GM21786 (cell line): ENCODE results near the gene NAGPA.

Source experiments
- ATAC-seq: cut with Tn5 transposase; IDR thresholded peaks from one replicate; pipeline ENCODE4 v1.9.1; 2021; ENCODE audit not compliant: unreplicated experiment

The NAGPA gene

DNA sequence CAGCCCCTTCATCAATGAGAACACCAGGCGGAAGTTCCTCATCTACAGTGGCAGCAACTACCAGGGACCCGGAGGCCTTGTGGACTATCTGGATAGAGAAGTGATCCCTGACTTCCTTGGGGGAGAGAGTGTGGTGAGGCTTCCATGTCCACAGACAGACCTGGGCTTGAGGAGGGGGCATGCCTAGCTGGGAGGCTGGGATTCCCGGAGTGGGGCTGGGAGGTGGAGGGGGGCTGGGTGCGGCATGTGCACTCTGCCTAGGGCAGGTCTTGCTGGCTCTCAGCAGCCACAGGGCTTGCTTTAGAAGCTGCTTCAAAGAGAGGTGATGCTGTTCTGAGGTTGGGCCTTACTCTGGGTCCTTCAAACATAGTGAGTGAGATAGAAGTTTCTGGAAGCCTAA, 27.8 kb downstream of the NAGPA start:
- no peak for ATAC-seq

DNA sequence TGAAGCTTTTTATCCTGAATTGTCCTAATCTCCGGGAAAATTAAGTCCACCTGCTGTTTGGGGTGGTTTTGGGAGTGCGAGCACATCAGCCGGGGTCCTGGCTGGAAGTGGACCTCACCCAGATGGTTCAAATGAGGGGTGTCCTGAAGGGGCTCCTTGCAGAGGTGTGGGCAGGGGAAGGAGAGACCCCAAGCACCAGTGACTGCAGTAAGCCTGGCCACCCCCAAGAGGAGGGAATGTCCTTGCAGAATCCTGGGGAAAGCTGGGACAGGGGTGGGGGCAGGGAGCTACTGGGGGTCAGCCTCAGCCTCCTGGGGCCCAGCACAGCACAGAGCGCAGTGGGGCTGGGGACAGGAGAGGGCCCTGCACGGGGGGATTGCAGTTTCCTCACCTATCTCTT, 29.4 kb downstream of the NAGPA start:
- ATAC-seq: no peak

DNA sequence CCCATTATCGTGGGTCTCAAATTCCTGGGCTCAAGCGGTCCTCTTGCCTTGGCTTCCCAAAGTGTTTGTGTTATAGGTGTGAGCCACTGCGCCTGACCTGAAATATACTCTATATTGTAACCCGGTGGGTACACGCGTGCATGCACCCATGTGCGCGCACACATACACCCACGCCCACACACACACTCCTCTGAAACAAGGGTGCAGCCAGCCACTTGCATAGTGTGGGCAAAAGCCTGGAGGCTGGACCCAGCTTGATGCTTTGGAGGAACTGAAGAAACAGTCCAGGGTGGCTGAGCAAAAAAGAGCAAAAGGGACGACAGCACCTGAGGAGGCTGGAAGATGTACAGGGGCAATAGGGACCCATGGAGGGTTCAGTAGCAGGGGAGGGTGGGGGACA, 29.9 kb downstream of the NAGPA start:
- no peak for ATAC-seq

DNA sequence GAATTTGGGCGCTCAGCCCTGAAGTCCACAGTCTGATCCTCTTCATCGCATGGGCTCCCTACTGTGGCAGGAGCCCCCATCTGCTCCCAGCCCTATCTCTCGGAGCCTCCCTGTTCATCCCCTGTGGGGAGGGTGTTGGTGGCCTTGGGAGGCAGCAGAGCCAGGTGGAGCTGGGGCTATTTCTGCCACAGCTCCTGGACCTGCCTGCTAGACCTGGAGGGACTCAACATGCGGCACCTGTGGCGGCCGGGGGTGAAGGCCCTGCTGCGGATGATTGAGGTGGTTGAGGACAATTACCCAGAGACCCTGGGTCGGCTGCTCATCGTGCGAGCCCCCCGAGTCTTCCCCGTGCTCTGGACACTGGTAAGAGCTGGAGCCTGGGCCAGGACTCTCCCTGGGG, 30.5 kb downstream of the NAGPA start:
- no peak for ATAC-seq

DNA sequence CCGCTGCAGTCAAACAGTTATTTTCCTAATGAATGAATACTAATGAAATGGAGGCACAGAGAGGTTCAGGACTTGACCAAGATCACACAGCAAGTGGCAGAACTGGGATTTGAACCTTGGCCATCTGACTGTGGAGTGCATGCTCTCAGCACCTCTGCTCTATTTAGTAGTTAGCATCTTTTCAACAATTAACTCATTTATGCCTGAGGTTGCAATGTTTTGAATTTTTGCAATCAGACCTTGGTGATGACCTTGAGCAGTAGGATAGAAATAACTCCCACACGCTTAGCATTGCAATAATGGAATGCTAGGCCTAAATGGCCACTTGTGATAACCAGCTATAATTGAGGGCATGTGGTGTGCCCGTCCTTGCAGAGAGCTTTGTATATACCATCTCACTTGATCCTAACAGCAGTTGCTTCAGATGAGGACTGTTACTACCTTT, 31.0 kb downstream of the NAGPA start:
- ATAC-seq: no peak

DNA sequence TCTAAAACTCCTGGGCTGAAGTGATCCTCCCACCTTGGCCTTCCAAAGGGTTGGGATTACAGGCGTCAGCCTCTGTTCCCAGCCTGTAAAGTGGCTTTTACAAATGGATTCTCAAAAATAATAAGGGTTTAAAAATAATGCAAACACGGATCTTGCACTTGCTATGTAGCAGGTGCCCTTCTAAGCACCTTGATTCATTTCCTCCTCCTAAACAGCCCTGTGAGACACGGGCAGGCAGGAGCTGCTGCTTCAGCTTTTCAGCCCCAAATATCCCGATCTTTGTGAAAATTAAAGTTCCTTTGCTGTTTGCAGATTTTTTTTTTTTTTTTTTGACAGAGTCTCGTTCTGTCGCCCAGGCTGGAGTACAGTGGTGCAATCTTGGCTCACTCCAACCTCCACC, 31.7 kb downstream of the NAGPA start:
- no peak for ATAC-seq

DNA sequence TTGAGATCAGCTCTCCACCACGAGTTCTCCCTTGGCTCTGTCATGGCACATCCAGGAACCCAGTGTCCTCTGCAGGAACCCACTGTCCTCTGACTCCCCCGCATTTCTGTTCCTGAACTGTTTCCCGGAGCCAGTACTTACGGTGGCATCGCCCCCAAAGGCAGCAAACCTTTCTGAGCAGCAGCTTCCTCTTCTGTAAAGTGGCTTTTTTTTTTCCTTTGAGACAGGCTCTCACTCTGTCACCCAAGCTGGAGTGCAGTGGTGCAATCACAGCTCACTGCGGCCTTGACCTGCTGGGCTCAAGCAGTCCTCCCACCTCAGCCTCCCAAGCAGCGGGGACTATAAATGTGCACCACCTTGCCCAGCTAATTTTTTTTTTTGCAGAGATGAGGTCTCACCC, 32.2 kb downstream of the NAGPA start:
- ATAC-seq: no peak

DNA sequence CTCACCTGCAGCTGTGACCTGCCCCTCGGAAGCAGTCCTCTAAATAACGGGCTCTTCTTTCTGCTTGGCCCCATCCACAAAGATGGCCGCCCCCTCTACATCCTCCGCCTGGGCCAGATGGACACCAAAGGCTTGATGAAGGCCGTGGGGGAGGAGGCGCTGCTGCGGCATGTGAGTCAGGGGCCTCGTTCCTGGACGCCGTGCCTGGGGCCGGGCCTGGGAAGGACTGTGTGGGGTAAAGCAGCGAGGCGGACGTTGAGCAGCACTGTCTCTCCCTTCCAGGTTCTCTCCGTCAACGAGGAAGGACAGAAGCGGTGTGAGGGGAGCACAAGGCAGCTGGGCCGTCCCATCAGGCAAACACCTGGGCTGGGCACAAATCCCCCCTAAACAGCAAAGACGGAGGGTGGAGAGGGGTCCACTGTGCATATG, 33.1 kb downstream of the NAGPA start:
- no peak for ATAC-seq

DNA sequence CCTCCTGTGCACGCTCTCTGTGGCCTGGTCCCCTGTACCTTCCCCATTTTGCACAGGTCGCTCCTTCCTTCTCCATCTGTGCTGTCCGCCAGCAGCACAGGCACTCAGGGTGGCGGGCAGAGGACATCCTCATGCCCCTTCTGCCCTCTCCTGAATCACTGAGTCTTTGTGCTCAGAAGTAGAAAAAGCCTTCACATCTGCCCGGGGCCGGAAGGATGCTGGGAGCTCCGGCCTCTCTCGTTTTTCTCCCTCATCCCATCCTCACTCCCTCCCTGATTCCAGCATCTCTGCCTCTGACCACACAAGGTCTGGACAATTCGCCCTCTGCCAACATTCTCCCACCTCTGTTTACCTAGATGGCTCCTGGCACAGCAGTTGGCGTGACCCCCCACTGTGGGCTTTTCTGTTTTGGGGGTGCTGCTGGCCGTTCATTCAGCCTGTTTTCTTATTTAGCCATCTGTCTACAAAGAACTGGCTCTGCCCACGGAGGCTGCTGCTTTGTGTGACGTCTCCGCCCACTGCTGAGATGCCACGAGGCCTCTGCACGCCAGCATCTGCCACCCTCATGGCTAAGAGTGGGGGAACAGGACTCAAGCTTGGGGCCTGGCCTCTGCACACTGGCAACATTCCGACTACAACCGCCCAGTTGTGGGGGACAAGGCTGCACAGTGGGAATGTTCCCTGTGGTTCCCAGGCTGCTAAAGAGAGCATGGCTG, 38.9 kb downstream of the NAGPA start:
- no peak for ATAC-seq

DNA sequence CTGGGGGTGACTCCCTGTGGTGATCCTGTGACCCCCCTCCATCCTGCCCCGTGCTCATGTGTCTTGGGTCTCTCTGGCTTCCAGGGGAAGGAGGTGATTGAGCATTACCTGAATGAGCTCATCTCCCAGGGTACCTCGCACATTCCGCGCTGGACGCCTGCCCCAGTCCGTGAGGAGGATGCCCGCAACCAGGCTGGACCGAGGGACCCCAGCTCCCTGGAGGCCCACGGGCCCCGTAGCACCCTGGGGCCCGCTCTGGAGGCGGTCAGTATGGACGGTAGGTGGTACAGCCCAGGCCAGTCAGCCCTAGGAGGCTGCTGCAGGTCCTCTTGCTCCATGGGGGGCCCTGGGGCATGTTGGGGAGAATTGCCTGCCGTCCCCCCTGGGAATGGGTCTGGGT, 42.0 kb downstream of the NAGPA start:
- no peak for ATAC-seq

DNA sequence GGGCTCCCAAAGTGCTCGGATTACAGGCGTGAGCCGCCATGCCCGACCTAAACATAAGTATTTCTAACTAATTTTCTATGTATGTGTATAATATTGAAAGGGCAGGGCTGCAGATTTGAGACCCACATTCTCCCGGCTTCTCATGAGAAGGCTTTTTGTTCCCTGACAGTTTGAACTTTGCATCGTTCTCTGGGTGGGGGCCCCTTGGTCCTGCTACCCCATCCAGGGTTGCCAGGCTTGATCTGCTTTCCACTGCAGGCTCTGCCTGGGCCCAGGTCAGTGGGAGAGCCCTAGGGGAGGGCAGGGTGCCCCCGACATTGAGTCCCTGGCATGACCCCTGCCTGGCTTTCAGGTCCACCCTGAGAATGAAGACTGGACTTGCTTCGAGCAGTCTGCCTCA, 43.3 kb downstream of the NAGPA start:
- ATAC-seq: no peak

DNA sequence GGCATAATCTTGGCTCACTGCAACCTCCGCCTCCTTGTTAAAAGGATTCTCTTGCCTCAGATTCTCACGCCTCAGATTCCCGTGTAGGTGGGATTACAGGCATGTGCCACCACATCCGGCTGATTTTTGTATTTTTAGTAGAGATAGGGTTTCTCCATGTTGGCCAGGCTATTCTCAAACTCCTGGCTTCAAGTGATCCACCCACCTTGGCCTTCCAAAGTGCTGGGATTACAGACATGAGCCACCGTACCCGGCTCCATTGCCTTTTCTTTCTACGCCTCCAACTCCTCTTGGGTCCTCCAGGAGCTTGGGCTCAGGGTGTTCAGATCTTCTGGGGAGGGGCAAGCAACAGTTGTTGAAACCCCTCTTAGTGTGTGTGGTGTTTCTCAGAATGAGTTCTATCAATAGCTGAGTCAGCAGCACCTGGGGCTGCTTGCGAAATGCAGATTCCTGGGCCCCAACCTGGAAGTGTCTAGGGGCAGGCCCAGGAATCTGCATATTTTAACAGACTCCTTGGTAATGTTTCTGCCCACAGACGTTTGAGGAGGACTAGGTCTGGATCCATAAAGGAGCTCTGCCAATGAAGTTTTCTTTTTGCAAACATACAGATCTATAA, 44.2 kb downstream of the NAGPA start:
- no peak for ATAC-seq

DNA sequence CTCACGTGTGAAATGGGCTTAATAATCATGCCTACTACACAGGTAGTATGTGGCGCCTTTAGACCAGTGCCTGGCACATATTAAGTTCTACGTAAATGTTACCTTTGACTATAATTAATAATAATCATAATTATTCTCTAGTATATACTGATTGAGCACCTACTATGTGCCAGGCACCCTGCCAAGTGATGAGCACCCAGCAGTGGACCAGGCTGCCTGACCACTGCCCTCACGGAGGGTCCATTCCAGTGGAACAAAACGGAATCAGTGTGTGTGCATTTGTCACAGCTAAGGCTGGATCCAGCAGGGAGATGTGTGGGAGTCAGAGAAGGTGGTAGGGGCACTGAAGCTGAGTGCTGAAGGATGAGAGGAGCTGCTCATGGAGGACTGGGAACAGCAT, 45.1 kb downstream of the NAGPA start:
- no peak for ATAC-seq

DNA sequence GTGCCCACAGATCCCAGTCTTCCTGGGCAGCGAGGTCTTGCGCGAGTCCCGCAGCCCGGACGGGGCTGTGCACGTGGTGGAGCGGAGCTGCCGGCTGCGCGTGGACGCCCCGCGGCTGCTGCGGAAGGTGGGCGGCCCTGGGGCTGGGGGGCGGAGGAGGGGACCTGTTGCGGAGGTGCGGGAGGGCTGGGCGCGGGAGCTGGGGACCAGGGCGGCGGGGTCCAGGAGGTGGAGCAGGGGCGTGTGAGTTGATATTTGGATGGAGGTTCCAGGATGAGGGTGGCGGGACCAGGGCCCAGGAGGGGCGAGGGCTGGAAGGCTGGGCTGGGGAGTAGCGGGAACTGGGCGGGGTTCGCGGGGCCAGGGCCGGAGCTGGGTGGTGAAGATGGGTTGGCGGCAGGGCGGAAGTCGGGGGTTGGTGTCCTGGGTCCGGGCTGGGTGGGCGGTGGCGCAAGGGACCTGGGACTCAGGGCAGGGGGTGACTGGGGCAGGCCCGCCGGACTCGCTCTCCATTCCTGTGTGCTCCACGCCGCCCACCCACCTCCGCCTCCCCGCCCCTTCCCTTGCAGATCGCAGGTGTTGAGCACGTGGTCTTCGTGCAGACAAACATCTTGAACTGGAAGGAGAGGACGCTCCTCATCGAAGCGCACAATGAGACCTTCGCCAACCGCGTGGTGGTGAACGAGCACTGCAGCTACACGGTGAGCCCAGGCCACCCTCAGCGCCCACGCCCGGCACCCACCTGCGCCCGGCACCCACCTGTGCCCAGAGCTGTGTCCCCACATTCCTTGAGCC, 46.0 kb downstream of the NAGPA start:
- no peak for ATAC-seq

DNA sequence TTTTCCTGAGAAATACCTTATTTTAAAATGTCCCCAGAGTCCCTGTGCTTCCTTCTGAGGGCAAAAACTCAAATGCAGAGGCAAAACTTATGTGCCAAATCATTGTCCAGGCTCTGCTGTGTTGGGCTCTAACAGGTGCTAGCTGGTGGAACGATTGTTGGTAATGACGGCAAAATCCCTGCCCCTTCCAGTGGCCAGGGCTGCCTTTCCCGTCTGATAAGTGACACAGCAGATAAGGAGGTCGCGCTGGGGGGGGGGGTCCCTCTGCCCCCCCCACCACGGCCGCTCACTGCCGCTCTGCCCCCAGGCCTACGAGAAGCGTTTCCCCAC, 46.5 kb downstream of the NAGPA start:
- ATAC-seq: no peak

DNA sequence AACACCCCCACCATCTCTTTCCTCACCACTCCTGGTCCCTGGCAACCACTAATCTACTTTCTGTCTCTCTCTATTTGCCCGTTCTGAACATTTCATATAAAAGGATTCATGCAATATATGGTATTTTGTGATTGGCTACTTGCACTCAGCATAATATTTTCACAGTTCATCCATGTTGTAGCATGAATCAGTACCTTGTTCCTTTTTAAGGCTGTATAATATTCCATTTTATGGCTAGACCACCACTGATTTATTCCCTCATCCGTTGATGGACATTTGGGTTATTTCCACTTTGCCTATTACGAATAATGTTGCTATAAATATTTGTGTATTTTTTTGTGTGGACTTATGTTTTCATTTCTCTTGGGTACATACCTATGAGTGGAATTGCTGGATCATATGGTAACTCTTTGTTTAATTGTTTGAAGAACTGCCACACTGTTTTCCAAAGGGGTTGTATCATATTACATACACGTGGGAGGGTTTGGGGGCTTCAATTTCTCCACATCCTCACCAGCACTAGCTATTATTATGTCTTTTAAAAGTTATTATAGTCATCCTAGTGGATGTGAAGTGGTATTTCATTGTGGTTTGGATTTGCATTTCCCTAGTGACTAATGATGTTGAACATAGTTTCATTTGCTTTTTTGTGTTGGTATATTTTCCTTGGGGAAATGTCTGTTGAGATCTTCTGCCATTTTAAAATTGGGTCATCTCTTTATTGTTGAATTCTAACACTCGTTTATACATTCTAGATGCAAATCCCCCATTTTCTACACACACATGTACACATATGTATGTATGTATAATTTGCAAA, 49.4 kb downstream of the NAGPA start:
- no peak for ATAC-seq

DNA sequence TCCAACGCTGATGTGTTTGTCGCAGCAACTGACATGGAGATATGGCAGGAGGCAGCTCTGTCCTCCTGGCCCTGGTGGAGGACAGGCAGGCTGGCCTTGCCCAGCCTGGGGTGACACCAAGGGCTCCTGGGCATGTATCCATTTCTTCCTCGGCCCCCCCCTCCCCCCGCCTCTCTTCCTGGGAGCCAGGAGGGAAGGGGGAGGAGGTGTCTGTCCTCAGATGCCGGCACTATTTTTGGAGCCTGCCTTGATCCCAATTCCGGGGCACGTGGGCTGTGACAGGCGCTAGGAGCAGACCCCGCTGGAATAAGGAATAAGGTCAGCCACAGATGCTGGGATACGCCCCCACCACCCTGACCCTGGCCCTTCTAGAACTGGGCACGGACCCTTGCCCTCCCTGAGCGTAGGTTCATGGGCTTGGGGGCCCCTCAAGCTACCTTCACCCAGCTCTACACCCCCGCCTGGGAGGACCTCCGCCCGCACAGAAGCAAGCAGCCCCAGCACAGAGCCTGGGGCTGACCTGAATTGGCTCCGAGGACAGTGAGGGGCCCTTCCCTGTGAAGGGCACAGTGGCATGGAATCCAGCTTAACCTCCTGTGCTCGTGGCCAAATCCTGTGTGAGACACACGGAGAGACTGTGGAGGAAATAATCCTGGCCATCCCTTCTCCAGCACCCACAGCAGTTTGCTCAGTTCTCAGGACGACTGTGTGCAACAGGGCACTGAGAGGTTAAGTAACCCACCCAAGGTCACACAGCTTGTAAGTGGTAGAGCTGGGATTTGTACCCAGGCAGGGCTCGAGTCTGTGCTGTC, 51.5 kb downstream of the NAGPA start:
- no peak for ATAC-seq

DNA sequence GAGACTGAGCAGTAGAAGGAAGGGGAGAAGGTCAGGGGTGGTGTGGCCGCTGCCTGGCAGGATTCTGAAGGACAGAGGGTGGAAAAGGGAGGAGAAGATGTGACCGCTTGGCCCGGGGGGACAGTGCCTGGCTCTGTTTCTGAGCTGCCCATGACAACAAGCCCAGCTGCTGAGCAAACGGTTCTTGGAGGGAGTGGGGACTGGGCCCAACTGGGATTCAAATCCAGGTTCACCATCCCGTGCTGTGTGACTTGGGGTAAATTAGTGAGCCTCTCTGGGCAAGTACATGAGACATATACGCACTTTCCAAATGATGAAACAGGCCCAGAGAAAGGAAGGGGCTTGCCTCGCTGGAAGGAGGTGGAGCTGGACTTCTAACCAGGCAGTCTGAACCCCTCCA, 52.3 kb downstream of the NAGPA start:
- no peak for ATAC-seq

DNA sequence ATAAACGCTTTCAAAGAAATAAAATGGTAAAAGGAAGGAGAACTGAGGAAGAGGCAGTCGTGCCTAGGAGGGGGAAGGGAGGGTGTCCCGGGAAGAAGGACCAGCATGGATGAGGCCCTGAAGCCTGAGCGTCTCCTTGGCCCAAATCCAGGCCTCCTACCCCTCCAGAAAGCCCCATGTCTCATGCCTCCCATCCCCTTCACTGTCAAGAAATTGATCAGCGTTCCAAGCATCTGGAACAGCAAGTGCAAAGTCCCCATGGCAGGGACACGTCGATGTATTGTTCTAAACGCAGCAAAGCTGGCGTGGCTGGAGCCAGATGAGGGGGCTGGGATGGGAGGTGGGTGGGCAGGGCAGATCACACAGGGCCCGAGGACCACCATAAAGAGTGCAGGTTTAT, 53.0 kb downstream of the NAGPA start:
- ATAC-seq: no peak
